GM08714 (cell line): ENCODE results near the gene SORD.

Experiments used
- H3K4me3 ChIP-seq: fragments of 200-500 bp; sonication (Bioruptor generic); 2 replicates; pipeline ENCODE4 v1.5.1; 2014; ENCODE audit warnings: mild to moderate bottlenecking, low read length, inconsistent platforms
- ZNF274 ChIP-seq: IDR thresholded peaks from 2 replicates; pipeline ENCODE4 v1.6.1; 2012; ENCODE audit warnings: mild to moderate bottlenecking, low read depth, low read length

The SORD gene

GRCh38 chr15:45105586-45105985 is 82.6 kb downstream of the SORD start:
- TF ChIP-seq ZNF274 = no peak
- no peak overlapping the region for H3K4me3 ChIP-seq

- H3K4me3 ChIP-seq = no peak overlapping the region
- no peak for TF ChIP-seq ZNF274
Measured at GRCh38 chr15:45106002-45106790, 83.2 kb downstream of the SORD start.

GRCh38 chr15:45107941-45108630 is 85.1 kb downstream of the SORD start:
- TF ChIP-seq ZNF274 = no peak
- H3K4me3 ChIP-seq = no peak overlapping the region

- no peak overlapping the region for H3K4me3 ChIP-seq
- TF ChIP-seq ZNF274 = no peak
Measured at GRCh38 chr15:45110256-45110820, 87.3 kb downstream of the SORD start.

- TF ChIP-seq ZNF274 = no peak
Measured at GRCh38 chr15:45111390-45112142, 88.6 kb downstream of the SORD start.

GRCh38 chr15:45112143-45112590 is 89.2 kb downstream of the SORD start:
- no peak overlapping the region for H3K4me3 ChIP-seq
- no peak for TF ChIP-seq ZNF274

More at GRCh38 chr15:45111390-45112142, 88.6 kb downstream of the SORD start:
- H3K4me3 ChIP-seq = no peak overlapping the region

GRCh38 chr15:45112591-45113379 is 89.8 kb downstream of the SORD start:
- no peak for TF ChIP-seq ZNF274
- H3K4me3 ChIP-seq = no peak overlapping the region

GRCh38 chr15:45113380-45113990 is 90.5 kb downstream of the SORD start:
- H3K4me3 ChIP-seq = no peak overlapping the region

GRCh38 chr15:45114076-45114750 is 91.2 kb downstream of the SORD start, which contains the start of the genes DUOX2 and DUOXA2:
TSS of gene DUOX2 (minus strand) at chr15:45114172. CDS start at chr15:45113411, 761 bp downstream.
TSS of gene DUOXA2 (plus strand) at chr15:45114326. CDS start at chr15:45114606, 280 bp downstream.
- TF ChIP-seq ZNF274 = no peak
- H3K4me3 ChIP-seq = no peak within 1 kb of the TSS

More at GRCh38 chr15:45113380-45113990, 90.5 kb downstream of the SORD start:
- TF ChIP-seq ZNF274 = no peak

- no peak for TF ChIP-seq ZNF274
- H3K4me3 ChIP-seq = no peak overlapping the region
Measured at GRCh38 chr15:45114751-45115085, 91.7 kb downstream of the SORD start.

GRCh38 chr15:45115312-45115820 is 92.4 kb downstream of the SORD start:
- no peak overlapping the region for H3K4me3 ChIP-seq
- no peak for TF ChIP-seq ZNF274

- TF ChIP-seq ZNF274 = no peak
- no peak overlapping the region for H3K4me3 ChIP-seq
Measured at GRCh38 chr15:45116006-45116481, 93.0 kb downstream of the SORD start.
